HepG2 (cell line): Measurements from ENCODE around the gene EMILIN3. TPM values are rescaled to one million over a fixed set of nuclear protein-coding genes. Genes with fewer than 3 reads are reported as not detected.

ENCODE experiments used
- CREB1 ChIP-seq, 2 experiments: fragments of 450-650 bp in 1 of 2; IDR thresholded peaks; 2 replicates each; pipeline ENCODE4 v1.6.1; 2016 to 2017; ENCODE audit warnings: control low read depth in 1 of 2, mild to moderate bottlenecking in 1 of 2, missing compliant biosample characterization in 1 of 2, missing genetic modification characterization in 1 of 2
- ESRRA ChIP-seq: sonication (generic); formaldehyde crosslinking; IDR thresholded peaks from 2 replicates; pipeline ENCODE4 v1.5.1; 2020; ENCODE audit warnings: mild to moderate bottlenecking, low read depth, missing genetic modification reagents
- FOXJ3 ChIP-seq: sonication (generic); formaldehyde crosslinking; IDR thresholded peaks from 2 replicates; pipeline ENCODE4 v1.4.0; 2020; ENCODE audit warnings: missing genetic modification reagents, mild to moderate bottlenecking, borderline replicate concordance
- GFI1 ChIP-seq: sonication (generic); formaldehyde crosslinking; IDR thresholded peaks from 2 replicates; pipeline ENCODE4 v1.5.0; 2020; ENCODE audit warnings: missing genetic modification reagents, mild to moderate bottlenecking, borderline replicate concordance
- KDM4B ChIP-seq: sonication (generic); formaldehyde crosslinking; IDR thresholded peaks from 2 replicates; pipeline ENCODE4 v1.4.0; 2020; ENCODE audit warnings: missing genetic modification reagents
- MED1 ChIP-seq: sonication (generic); formaldehyde crosslinking; IDR thresholded peaks from 2 replicates; pipeline ENCODE4 v1.4.0; 2020; ENCODE audit warnings: missing genetic modification reagents
- MED8 ChIP-seq: sonication (generic); formaldehyde crosslinking; IDR thresholded peaks from 2 replicates; pipeline ENCODE4 v1.8.1; 2023; ENCODE audit warnings: mild to moderate bottlenecking, missing genetic modification reagents; ENCODE audit not compliant: insufficient replicate concordance
- MEIS2 ChIP-seq: sonication (generic); formaldehyde crosslinking; IDR thresholded peaks from 2 replicates; pipeline ENCODE4 v1.9.0; 2021; ENCODE audit warnings: mild to moderate bottlenecking, missing genetic modification reagents
- NONO ChIP-seq, 2 experiments: fragments of 450-650 bp in 1 of 2; sonication (generic) in 1 of 2; formaldehyde crosslinking in 1 of 2; IDR thresholded peaks in 1 of 2; conservative IDR thresholded peaks in 1 of 2; 2 replicates each; pipeline versions ENCODE4 v1.6.1 to v1.8.0; 2017 to 2022; ENCODE audit warnings: mild to moderate bottlenecking in 1 of 2, missing genetic modification reagents in 1 of 2, moderate library complexity in 1 of 2
- RNF2 ChIP-seq: fragments of 450-650 bp; conservative IDR thresholded peaks from 2 replicates; pipeline ENCODE4 v1.6.1; 2016; ENCODE audit warnings: low read depth
- RXRB ChIP-seq: IDR thresholded peaks from 2 replicates; pipeline ENCODE4 v1.6.1; 2016; ENCODE audit warnings: borderline replicate concordance, missing genetic modification reagents, missing compliant biosample characterization
- SIN3B ChIP-seq: fragments of 150-350 bp; IDR thresholded peaks from 2 replicates; pipeline ENCODE4 v1.6.1; 2014; ENCODE audit warnings: low read length
- SOX13 ChIP-seq, 3 experiments: fragments of 450-650 bp in 1 of 3; sonication (generic) in 1 of 3; formaldehyde crosslinking in 1 of 3; IDR thresholded peaks in 2 of 3; conservative IDR thresholded peaks in 1 of 3; 2 replicates each; pipeline versions ENCODE4 v1.5.0 to v1.6.1; 2016 to 2020; ENCODE audit warnings: antibody characterized with exemption in 1 of 3, mild to moderate bottlenecking in 1 of 3, missing compliant biosample characterization in 1 of 3, missing genetic modification reagents in 1 of 3, moderate library complexity in 1 of 3
- XRCC5 ChIP-seq: fragments of 200-400 bp; formaldehyde crosslinking; optimal IDR thresholded peaks from 2 replicates; pipeline ENCODE3; 2017; ENCODE audit warnings: mild to moderate bottlenecking, low read length
- ZIK1 ChIP-seq: sonication (generic); formaldehyde crosslinking; IDR thresholded peaks from 2 replicates; pipeline ENCODE4 v1.5.0; 2020; ENCODE audit warnings: mild to moderate bottlenecking, low read depth, missing genetic modification reagents, borderline replicate concordance
- ZNF136 ChIP-seq: sonication (generic); formaldehyde crosslinking; IDR thresholded peaks from 2 replicates; pipeline ENCODE4 v1.8.1; 2022; ENCODE audit warnings: low read depth, mild to moderate bottlenecking, moderate library complexity, missing genetic modification reagents
- ZNF160 ChIP-seq: sonication (generic); formaldehyde crosslinking; IDR thresholded peaks from 2 replicates; pipeline ENCODE4 v1.8.0; 2022; ENCODE audit warnings: mild to moderate bottlenecking, inconsistent platforms, missing genetic modification reagents
- ZNF558 ChIP-seq: sonication (generic); formaldehyde crosslinking; IDR thresholded peaks from 2 replicates; pipeline ENCODE4 v1.9.0; 2022; ENCODE audit warnings: mild to moderate bottlenecking, missing genetic modification reagents, borderline replicate concordance
- ZNF670 ChIP-seq: sonication (generic); formaldehyde crosslinking; IDR thresholded peaks from 2 replicates; pipeline ENCODE4 v1.8.0; 2022; ENCODE audit warnings: mild to moderate bottlenecking, missing genetic modification reagents, borderline replicate concordance
- ZNF770 ChIP-seq: sonication (generic); formaldehyde crosslinking; IDR thresholded peaks from 2 replicates; pipeline ENCODE4 v1.5.0; 2020; ENCODE audit warnings: mild to moderate bottlenecking, missing genetic modification reagents
- polyA plus RNA-seq, 8 experiments: library from polyadenylated mRNA; depleted of rRNA in 3 of 8; stranded (reverse) in 7 of 8; unstranded in 1 of 8; fragments of >200 nt; fragmentation: Illumina TruSeq in 4 of 8; extraction: Trizol in 4 of 8; gene quantifications; 2 replicates each; pipeline versions ENCODE4 v1.2.1 to v1.2.3, GENCODE V29; 2011 to 2016; ENCODE audit warnings: low read depth in 4 of 8, missing spikeins in 1 of 8, mixed read lengths in 1 of 8; ENCODE audit not compliant: insufficient read depth in 1 of 8
- total RNA-seq, 5 experiments: library from RNA; depleted of rRNA; stranded (reverse); fragments of >200 nt; fragmentation: Illumina TruSeq; extraction: Trizol; gene quantifications; 2 replicates each; pipeline ENCODE4 v1.2.3, GENCODE V29; 2016; ENCODE audit warnings: low read depth in 1 of 5
- TF ChIP-seq, protein P1 (sequence below): sonication (generic); formaldehyde crosslinking; IDR thresholded peaks from 2 replicates; pipeline ENCODE4 v1.5.1; 2020; ENCODE audit warnings: missing genetic modification reagents, mild to moderate bottlenecking, borderline replicate concordance
- TF ChIP-seq, protein P2 (sequence below): IDR thresholded peaks from 2 replicates; pipeline ENCODE4 v1.6.1; 2016; ENCODE audit warnings: missing compliant biosample characterization, missing genetic modification reagents, borderline replicate concordance
- TF ChIP-seq, protein P3 (sequence below): IDR thresholded peaks from 2 replicates; pipeline ENCODE4 v1.6.1; 2016; ENCODE audit warnings: mild to moderate bottlenecking, missing biosample characterization, missing genetic modification reagents

Gene EMILIN3
- total and polyA plus RNA-seq, 2 of the 13 experiments (the other 11 are each of a cell fraction or from before 2014, with no cell fraction given) = 0.25 to 0.29 TPM

GRCh38 chr20:41317546-41318270 is 48.9 kb downstream of the EMILIN3 start, which contains the start of gene ZHX3 (continued):
- TF ChIP-seq, protein P1, sequence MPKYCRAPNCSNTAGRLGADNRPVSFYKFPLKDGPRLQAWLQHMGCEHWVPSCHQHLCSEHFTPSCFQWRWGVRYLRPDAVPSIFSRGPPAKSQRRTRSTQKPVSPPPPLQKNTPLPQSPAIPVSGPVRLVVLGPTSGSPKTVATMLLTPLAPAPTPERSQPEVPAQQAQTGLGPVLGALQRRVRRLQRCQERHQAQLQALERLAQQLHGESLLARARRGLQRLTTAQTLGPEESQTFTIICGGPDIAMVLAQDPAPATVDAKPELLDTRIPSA (CRISPR knock-in tag) = no peak
- TF ChIP-seq SIN3B = no peak
- peak; percentile 53 for TF ChIP-seq XRCC5
- peak; percentile 46; the same call in 1 of the 2 replicates for TF ChIP-seq CREB1 (IDR thresholded peaks at IDR 0.05)
- TF ChIP-seq CREB1 (CRISPR knock-in tag; IDR thresholded peaks at IDR 0.05) = no peak
- 0 out of 2 replicates have a peak, but pooled peaks have one; percentile 24 for TF ChIP-seq ZIK1 (CRISPR knock-in tag)
- TF ChIP-seq GFI1 (CRISPR knock-in tag) = no peak
- peak; percentile 75; the same call in 1 of the 2 replicates for TF ChIP-seq ZNF770 (CRISPR knock-in tag)
- peak; percentile 45; the same call in 1 of the 2 replicates for TF ChIP-seq ZNF670 (CRISPR knock-in tag)
- TF ChIP-seq ZNF160 (CRISPR knock-in tag) = 0 out of 2 replicates have a peak, but pooled peaks have one; percentile 76
- peak; percentile 49; the same call in 1 of the 2 replicates for TF ChIP-seq ZNF558 (CRISPR knock-in tag)
- no peak for TF ChIP-seq RNF2
- TF ChIP-seq, protein P2, sequence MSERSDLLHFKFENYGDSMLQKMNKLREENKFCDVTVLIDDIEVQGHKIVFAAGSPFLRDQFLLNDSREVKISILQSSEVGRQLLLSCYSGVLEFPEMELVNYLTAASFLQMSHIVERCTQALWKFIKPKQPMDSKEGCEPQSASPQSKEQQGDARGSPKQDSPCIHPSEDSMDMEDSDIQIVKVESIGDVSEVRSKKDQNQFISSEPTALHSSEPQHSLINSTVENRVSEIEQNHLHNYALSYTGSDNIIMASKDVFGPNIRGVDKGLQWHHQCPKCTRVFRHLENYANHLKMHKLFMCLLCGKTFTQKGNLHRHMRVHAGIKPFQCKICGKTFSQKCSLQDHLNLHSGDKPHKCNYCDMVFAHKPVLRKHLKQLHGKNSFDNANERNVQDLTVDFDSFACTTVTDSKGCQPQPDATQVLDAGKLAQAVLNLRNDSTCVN (CRISPR knock-in tag) = peak; percentile 50; the same call in 1 of the 2 replicates
- TF ChIP-seq FOXJ3 (CRISPR knock-in tag) = no peak
- TF ChIP-seq, protein P3, sequence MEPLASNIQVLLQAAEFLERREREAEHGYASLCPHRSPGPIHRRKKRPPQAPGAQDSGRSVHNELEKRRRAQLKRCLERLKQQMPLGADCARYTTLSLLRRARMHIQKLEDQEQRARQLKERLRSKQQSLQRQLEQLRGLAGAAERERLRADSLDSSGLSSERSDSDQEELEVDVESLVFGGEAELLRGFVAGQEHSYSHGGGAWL (CRISPR knock-in tag) = peak; percentile 70
- 0 out of 2 replicates have a peak, but pooled peaks have one; percentile 19 for TF ChIP-seq ZNF136
- TF ChIP-seq SOX13 (IDR thresholded peaks at IDR 0.05) = no peak
- TF ChIP-seq SOX13 (CRISPR knock-in tag; conservative IDR thresholded peaks at IDR 0.05 in 1 of 2, IDR thresholded peaks at IDR 0.05 in 1 of 2) = peak in 1 of 2 experiments; percentile 36; a peak in 1 of 4 replicates
- TF ChIP-seq MED8 (CRISPR knock-in tag) = peak; percentile 19
- peak; percentile 72 for TF ChIP-seq RXRB
- 0 out of 2 replicates have a peak, but pooled peaks have one; percentile 6 for TF ChIP-seq MED1 (CRISPR knock-in tag)
- TF ChIP-seq MEIS2 (CRISPR knock-in tag) = peak; percentile 48; the same call in 1 of the 2 replicates
- 0 out of 2 replicates have a peak, but pooled peaks have one; percentile 75 for TF ChIP-seq KDM4B
- TF ChIP-seq ESRRA (CRISPR knock-in tag) = 0 out of 2 replicates have a peak, but pooled peaks have one; percentile 22
- no peak for TF ChIP-seq NONO (IDR thresholded peaks at IDR 0.05)
- 0 out of 2 replicates have a peak, but pooled peaks have one; percentile 4 for TF ChIP-seq NONO (CRISPR knock-in tag; conservative IDR thresholded peaks at IDR 0.05)
